Measurements from ENCODE around the gene NMT1.

DNA sequence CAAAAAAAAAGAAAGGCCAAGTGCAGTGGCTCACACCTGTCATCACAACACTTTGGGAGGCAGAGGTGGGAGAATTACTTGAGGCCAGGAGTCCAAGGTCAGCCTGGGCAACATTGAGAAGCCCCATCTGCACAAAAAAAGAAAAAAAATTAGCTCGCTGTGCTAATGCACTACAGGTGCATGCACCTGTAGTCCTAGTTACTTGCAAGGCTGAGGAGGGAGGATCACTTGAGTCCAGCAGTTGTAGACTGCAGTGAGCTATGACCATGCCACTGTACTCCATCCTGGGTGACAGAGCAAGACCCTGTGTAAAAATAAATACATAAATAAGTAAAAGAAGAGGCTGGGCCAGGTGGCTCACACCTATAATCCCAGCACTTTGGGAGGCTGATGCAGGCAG, 49.4 kb upstream of the NMT1 start:
- TF ChIP-seq EZH2 (IDR thresholded peaks at IDR 0.05) (no peak), POLR2AphosphoS5 (IDR thresholded peaks at IDR 0.05; ENCODE audit: borderline replicate concordance, low read depth, low read length) (no peak), FOXP2 (optimal IDR thresholded peaks at IDR 0.05; ENCODE audit: control extremely low read depth, extremely low read length, insufficient read depth) (no peak)
